ENCODE data around the gene COA1. TPM values are rescaled to one million over a fixed set of nuclear protein-coding genes. Genes with fewer than 3 reads are reported as not detected.

Gene COA1
- total RNA-seq, 1 experiment from 2014 or later, result 65.5 TPM

DNA sequence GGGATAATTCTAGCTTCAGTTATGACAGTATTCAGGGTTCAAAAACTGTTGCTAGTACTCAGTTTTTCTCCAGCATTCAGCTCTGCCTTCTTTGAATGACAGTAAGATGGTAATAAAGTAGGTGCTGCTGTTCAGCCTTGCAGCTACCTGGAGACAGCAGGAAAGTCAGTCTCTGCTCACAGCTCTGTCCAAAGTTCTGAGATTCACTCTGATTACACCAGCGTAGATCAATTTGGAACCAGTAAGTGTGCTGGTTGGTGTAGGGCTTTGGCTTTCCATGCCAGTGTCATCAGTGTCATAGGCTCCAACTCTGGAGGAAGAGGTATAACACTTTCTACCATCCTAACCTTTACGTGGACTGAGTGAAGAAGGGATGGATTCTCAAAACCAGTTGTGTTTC lies 120.2 kb downstream of the COA1 start:
- in situ Hi-C loops (cut with HindIII; ENCODE audit: low pct_unique_long_range_greater_than_20kb, low sequenced_read_pairs), result no loop called here

DNA sequence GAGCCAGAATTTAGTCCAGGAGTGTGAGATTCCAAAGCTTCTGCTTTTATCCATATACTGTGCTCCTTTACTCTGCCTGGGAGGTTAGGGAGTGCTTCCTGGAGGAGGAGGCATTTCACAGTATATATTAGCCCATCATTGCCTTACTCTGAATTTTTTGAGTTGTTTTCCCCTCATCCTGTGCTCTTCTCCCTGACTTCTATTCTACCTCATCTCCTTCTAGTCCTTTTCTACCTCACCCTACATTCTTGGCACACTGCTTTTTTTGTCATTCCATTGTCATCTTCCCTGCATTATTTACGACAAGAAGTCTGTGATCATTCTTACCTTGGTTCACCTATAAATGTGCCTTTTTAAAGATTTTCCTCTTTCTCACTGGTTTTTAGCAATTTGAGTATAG lies 125.1 kb downstream of the COA1 start:
- DNase-seq (ENCODE audit: low read depth, low spot score) (no peak), ATAC-seq (no peak)
- Histone ChIP-seq H3K27ac (ENCODE audit: low read length) (no peak overlapping the region), H3K4me1 (ENCODE audit: control insufficient read depth, insufficient read depth, low read length) (no peaks in the 10 kb centered on the region), H3K36me3 (ENCODE audit: control insufficient read depth, insufficient read depth, low read length) (no peaks in the 10 kb centered on the region), H3K27me3 (ENCODE audit: control insufficient read depth, insufficient read depth, low read length) (no peaks in the 10 kb centered on the region), H3K9me3 (ENCODE audit: control insufficient read depth, insufficient read depth, low read depth, low read length) (no peaks in the 10 kb centered on the region; the same call in 1 of the 2 replicates), H3K4me3 (ENCODE audit: low read depth in 2 of 2, low read length in 2 of 2) (no peak overlapping the region)
- BruUV-seq (replicated peaks), result no TSS peak
- in situ Hi-C loops (cut with HindIII; ENCODE audit: low pct_unique_long_range_greater_than_20kb, low sequenced_read_pairs) (no loop called here), intact Hi-C loops (cut with micrococcal nuclease; ENCODE audit: unreplicated experiment) (no loop called here)
- POLR2A ChIA-PET, result no interaction called here
- no peak for TF ChIP-seq SIN3A (IDR thresholded peaks at IDR 0.05; ENCODE audit: borderline replicate concordance, insufficient read depth, low read depth, low read length)
- TF ChIP-seq, protein P1, sequence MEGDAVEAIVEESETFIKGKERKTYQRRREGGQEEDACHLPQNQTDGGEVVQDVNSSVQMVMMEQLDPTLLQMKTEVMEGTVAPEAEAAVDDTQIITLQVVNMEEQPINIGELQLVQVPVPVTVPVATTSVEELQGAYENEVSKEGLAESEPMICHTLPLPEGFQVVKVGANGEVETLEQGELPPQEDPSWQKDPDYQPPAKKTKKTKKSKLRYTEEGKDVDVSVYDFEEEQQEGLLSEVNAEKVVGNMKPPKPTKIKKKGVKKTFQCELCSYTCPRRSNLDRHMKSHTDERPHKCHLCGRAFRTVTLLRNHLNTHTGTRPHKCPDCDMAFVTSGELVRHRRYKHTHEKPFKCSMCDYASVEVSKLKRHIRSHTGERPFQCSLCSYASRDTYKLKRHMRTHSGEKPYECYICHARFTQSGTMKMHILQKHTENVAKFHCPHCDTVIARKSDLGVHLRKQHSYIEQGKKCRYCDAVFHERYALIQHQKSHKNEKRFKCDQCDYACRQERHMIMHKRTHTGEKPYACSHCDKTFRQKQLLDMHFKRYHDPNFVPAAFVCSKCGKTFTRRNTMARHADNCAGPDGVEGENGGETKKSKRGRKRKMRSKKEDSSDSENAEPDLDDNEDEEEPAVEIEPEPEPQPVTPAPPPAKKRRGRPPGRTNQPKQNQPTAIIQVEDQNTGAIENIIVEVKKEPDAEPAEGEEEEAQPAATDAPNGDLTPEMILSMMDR (IDR thresholded peaks at IDR 0.05), result no peak
- no peak for TF ChIP-seq POLR2AphosphoS5 (IDR thresholded peaks at IDR 0.05; ENCODE audit: low read depth, low read length)
- TF ChIP-seq, protein P2, sequence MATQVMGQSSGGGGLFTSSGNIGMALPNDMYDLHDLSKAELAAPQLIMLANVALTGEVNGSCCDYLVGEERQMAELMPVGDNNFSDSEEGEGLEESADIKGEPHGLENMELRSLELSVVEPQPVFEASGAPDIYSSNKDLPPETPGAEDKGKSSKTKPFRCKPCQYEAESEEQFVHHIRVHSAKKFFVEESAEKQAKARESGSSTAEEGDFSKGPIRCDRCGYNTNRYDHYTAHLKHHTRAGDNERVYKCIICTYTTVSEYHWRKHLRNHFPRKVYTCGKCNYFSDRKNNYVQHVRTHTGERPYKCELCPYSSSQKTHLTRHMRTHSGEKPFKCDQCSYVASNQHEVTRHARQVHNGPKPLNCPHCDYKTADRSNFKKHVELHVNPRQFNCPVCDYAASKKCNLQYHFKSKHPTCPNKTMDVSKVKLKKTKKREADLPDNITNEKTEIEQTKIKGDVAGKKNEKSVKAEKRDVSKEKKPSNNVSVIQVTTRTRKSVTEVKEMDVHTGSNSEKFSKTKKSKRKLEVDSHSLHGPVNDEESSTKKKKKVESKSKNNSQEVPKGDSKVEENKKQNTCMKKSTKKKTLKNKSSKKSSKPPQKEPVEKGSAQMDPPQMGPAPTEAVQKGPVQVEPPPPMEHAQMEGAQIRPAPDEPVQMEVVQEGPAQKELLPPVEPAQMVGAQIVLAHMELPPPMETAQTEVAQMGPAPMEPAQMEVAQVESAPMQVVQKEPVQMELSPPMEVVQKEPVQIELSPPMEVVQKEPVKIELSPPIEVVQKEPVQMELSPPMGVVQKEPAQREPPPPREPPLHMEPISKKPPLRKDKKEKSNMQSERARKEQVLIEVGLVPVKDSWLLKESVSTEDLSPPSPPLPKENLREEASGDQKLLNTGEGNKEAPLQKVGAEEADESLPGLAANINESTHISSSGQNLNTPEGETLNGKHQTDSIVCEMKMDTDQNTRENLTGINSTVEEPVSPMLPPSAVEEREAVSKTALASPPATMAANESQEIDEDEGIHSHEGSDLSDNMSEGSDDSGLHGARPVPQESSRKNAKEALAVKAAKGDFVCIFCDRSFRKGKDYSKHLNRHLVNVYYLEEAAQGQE (IDR thresholded peaks at IDR 0.05; ENCODE audit: insufficient read depth in 1 of 2, low read depth in 2 of 2, low read length in 1 of 2), result no peak
- no peak for TF ChIP-seq TCF7L2 (IDR thresholded peaks at IDR 0.05; ENCODE audit: low read depth, low read length)
- CTCF ChIA-PET, result no interaction called here

More for the DNA sequence above, 120.2 kb downstream of the COA1 start:
- no peaks in the 10 kb centered on the region for H3K4me1 ChIP-seq (ENCODE audit: control insufficient read depth, insufficient read depth, low read length)
- POLR2A ChIA-PET, result no interaction called here
- no TSS peak for BruUV-seq (replicated peaks)
- intact Hi-C loops (cut with micrococcal nuclease; ENCODE audit: unreplicated experiment), result no loop called here
- TF ChIP-seq, protein P2 (IDR thresholded peaks at IDR 0.05; ENCODE audit: insufficient read depth in 1 of 2, low read depth in 2 of 2, low read length in 1 of 2), result no peak
- TF ChIP-seq POLR2AphosphoS5 (IDR thresholded peaks at IDR 0.05; ENCODE audit: low read depth, low read length), result no peak
- no peak for TF ChIP-seq TCF7L2 (IDR thresholded peaks at IDR 0.05; ENCODE audit: low read depth, low read length)
- TF ChIP-seq, protein P1 (IDR thresholded peaks at IDR 0.05), result no peak
- TF ChIP-seq SIN3A (IDR thresholded peaks at IDR 0.05; ENCODE audit: borderline replicate concordance, insufficient read depth, low read depth, low read length), result no peak
- CTCF ChIA-PET, result no interaction called here
- H3K27me3 ChIP-seq (ENCODE audit: control insufficient read depth, insufficient read depth, low read length), result no peaks in the 10 kb centered on the region
- DNase-seq (ENCODE audit: low read depth, low spot score) (no peak), ATAC-seq (peak; percentile 26; the same call in 1 of the 2 replicates)
- no peaks in the 10 kb centered on the region; the same call in 1 of the 2 replicates for H3K9me3 ChIP-seq (ENCODE audit: control insufficient read depth, insufficient read depth, low read depth, low read length)
- no peak overlapping the region for H3K27ac ChIP-seq (ENCODE audit: low read length)
- no peak overlapping the region for H3K4me3 ChIP-seq (ENCODE audit: low read depth in 2 of 2, low read length in 2 of 2)
- no peaks in the 10 kb centered on the region; the same call in 1 of the 2 replicates for H3K36me3 ChIP-seq (ENCODE audit: control insufficient read depth, insufficient read depth, low read length)
